B cell (primary cell): Measurements from ENCODE around the gene AOPEP. TPM values are rescaled to one million over a fixed set of nuclear protein-coding genes. Genes with fewer than 3 reads are reported as not detected.
"Not testable (repeated sequence)": the region's sequence is repeated elsewhere in the genome, so short reads cannot be mapped to it uniquely, and the experiment has no call there.

ENCODE experiments used
- ATAC-seq: fragments of 200-7000 bp; cut with Tn5 transposase; one replicate; pipeline ENCODE4 v1.10.0; 2021; ENCODE audit warnings: low read depth, mild to moderate bottlenecking, moderate number of reproducible peaks, moderate library complexity
- CTCF ChIA-PET: fragments of 350-600 bp; sonication (Branson Sonifier 250); formaldehyde crosslinking; loops from one replicate; lab custom pipeline; 2021; ENCODE audit warnings: antibody characterized with exemption, inconsistent platforms; lab: Charles Lee
- POLR2A ChIA-PET: fragments of 350-600 bp; sonication (Branson Sonifier 250); formaldehyde crosslinking; loops from one replicate; lab custom pipeline; 2021; ENCODE audit warnings: antibody characterized with exemption; lab: Charles Lee
- DNase-seq: peaks from one replicate; pipeline ENCODE4 v3.0.0; 2013
- H2AFZ ChIP-seq: 2 replicates; pipeline ENCODE4 v1.6.1; 2012; ENCODE audit warnings: mild to moderate bottlenecking, low read depth, low read length; ENCODE audit not compliant: insufficient read depth, poor library complexity, severe bottlenecking
- H3K27ac ChIP-seq, 2 donors: 1 replicate in 1 of 2; 2 replicates in 1 of 2; pipeline ENCODE4 v1.5.1; 2012 to 2013; ENCODE audit warnings: low read length in 2 of 2, mild to moderate bottlenecking in 2 of 2, moderate library complexity in 1 of 2
- H3K27me3 ChIP-seq, 4 experiments: fragments of 200-600 bp in 1 of 4; sonication (generic) in 1 of 4; replicated peaks in 1 of 4; 1 replicate in 2 of 4; 2 replicates in 2 of 4; pipeline versions ENCODE4 v1.6.1 to v1.7.0; 2013 to 2016; ENCODE audit warnings: low read length in 3 of 4, mild to moderate bottlenecking in 2 of 4, mixed read lengths in 1 of 4, moderate library complexity in 1 of 4; ENCODE audit not compliant: insufficient read depth in 4 of 4, control insufficient read depth in 3 of 4; ENCODE audit errors: control extremely low read depth in 1 of 4
- H3K36me3 ChIP-seq, 2 experiments: replicated peaks in 1 of 2; 1 replicate in 1 of 2; 2 replicates in 1 of 2; pipeline versions ENCODE4 v1.6.1 to v1.7.1; 2013; ENCODE audit warnings: low read length in 1 of 2; ENCODE audit not compliant: insufficient read depth in 2 of 2, control insufficient read depth in 1 of 2; ENCODE audit errors: control extremely low read depth in 1 of 2, extremely low read depth in 1 of 2
- H3K4me1 ChIP-seq, 2 donors: fragments of 200-600 bp in 1 of 2; sonication (generic) in 1 of 2; 1 replicate in 1 of 2; 2 replicates in 1 of 2; pipeline versions ENCODE4 v1.5.1 to v1.6.1; 2013 to 2017; ENCODE audit warnings: low read length in 2 of 2; ENCODE audit not compliant: control insufficient read depth in 2 of 2, insufficient read depth in 2 of 2
- H3K4me2 ChIP-seq: replicated peaks from 2 replicates; pipeline ENCODE3; 2012; ENCODE audit warnings: mild to moderate bottlenecking, low read depth, low read length; ENCODE audit not compliant: poor library complexity, severe bottlenecking
- H3K4me3 ChIP-seq, 5 experiments: fragments of 200-600 bp in 1 of 5; sonication (generic) in 1 of 5; 1 replicate in 3 of 5; 2 replicates in 2 of 5; pipeline versions ENCODE4 v1.5.1 to v1.7.0; 2011 to 2016; ENCODE audit warnings: low read length in 4 of 5, mild to moderate bottlenecking in 4 of 5, low read depth in 2 of 5, control low read depth in 1 of 5, moderate library complexity in 1 of 5; ENCODE audit not compliant: insufficient read depth in 1 of 5; ENCODE audit errors: control extremely low read depth in 1 of 5, extremely low read depth in 1 of 5
- H3K79me2 ChIP-seq: fragments of 200-600 bp; sonication (generic); one replicate; pipeline ENCODE4 v1.6.0; 2016; ENCODE audit warnings: low read length; ENCODE audit not compliant: control insufficient read depth, insufficient read depth
- H3K9ac ChIP-seq: fragments of 200-600 bp; sonication (generic); 2 replicates; pipeline ENCODE4 v1.6.1; 2017; ENCODE audit warnings: mild to moderate bottlenecking, low read length, moderate library complexity
- H3K9me3 ChIP-seq, 3 donors: one replicate each; pipeline versions ENCODE4 v1.6.1 to v1.7.1; 2013; ENCODE audit warnings: low read length in 2 of 3; ENCODE audit not compliant: control insufficient read depth in 2 of 3, insufficient read depth in 1 of 3; ENCODE audit errors: control extremely low read depth in 1 of 3
- H4K20me1 ChIP-seq: 2 replicates; pipeline ENCODE4 v1.6.0; 2012; ENCODE audit warnings: mild to moderate bottlenecking, low read length; ENCODE audit not compliant: insufficient read depth, control insufficient read depth, poor library complexity, severe bottlenecking
- H3K27ac Mint-ChIP-seq: one replicate; pipeline ENCODE4 v1.8.0; 2021; ENCODE audit warnings: mixed read lengths
- H3K27me3 Mint-ChIP-seq: one replicate; pipeline ENCODE4 v1.8.0; 2021; ENCODE audit warnings: mixed read lengths
- H3K4me1 Mint-ChIP-seq: one replicate; pipeline ENCODE4 v1.8.0; 2021; ENCODE audit warnings: mixed read lengths
- H3K4me3 Mint-ChIP-seq: one replicate; pipeline ENCODE4 v1.8.0; 2021; ENCODE audit warnings: mixed read lengths
- H3K9me3 Mint-ChIP-seq: one replicate; pipeline ENCODE4 v1.8.0; 2022; ENCODE audit warnings: mixed read lengths; ENCODE audit not compliant: insufficient read depth
- CTCF ChIP-seq: fragments of 200-600 bp; IDR thresholded peaks from one replicate; pipeline ENCODE4 v1.8.0; 2022; ENCODE audit warnings: antibody characterized with exemption, mild to moderate bottlenecking
- EZH2 ChIP-seq: IDR thresholded peaks from 2 replicates; pipeline ENCODE4 v1.6.1; 2012; ENCODE audit warnings: borderline replicate concordance, low read depth, mild to moderate bottlenecking, moderate library complexity, low read length; ENCODE audit not compliant: insufficient read depth, poor library complexity, severe bottlenecking
- WGBS: methylation state at CpG from one replicate; pipeline ENCODE4 v1.1.5; 2013; ENCODE audit warnings: missing lambda C conversion rate; ENCODE audit not compliant: insufficient coverage; 5-methylcytosine and 5-hydroxymethylcytosine counted together
- intact Hi-C: fragments of 100-400 bp; cut with micrococcal nuclease; formaldehyde crosslinking; loops from one replicate; pipeline ENCODE4 v1.10.0; 2022
- polyA plus RNA-seq: library from polyadenylated mRNA; depleted of rRNA; stranded (reverse); fragments of >200 nt; gene quantifications from 2 replicates; pipeline ENCODE4 v1.2.3, GENCODE V29; 2012
- total RNA-seq, 2 donors: library from RNA; stranded (reverse); fragments of 120-200 nt in 1 of 2; gene quantifications; 1 replicate in 1 of 2; 2 replicates in 1 of 2; pipeline versions ENCODE4 v1.2.3 to v1.2.4, GENCODE V29; 2013 to 2022

The AOPEP gene
- total and polyA plus RNA-seq, 2 donors (not counting 1 experiment from before 2014, with no cell fraction given), result 5.1 to 35.8 TPM

GRCh38 chr9:94874316-94874715 is 147.8 kb downstream of the AOPEP start:
- no peaks in the 10 kb centered on the region for H3K36me3 ChIP-seq
- intact Hi-C loops, result no loop called here
- no peaks in the 10 kb centered on the region for H3K27me3 ChIP-seq
- no peak overlapping the region for H3K9ac ChIP-seq
- H2AFZ ChIP-seq, result no peak overlapping the region
- Mint-ChIP-seq H3K4me3 (no peak overlapping the region), H3K27ac (no peak overlapping the region), H3K4me1 (peaks cover 20% of the 10 kb centered on the region), H3K27me3 (no peaks in the 10 kb centered on the region), H3K9me3 (no peaks in the 10 kb centered on the region)
- no peak overlapping the region for H3K27ac ChIP-seq
- ATAC-seq (no peak), DNase-seq (no peak)
- POLR2A ChIA-PET, result no interaction called here
- peaks cover 5 to 11% of the 10 kb centered on the region in 2 donors for H3K4me1 ChIP-seq
- H3K9me3 ChIP-seq, result no peaks in the 10 kb centered on the region
- no peak for TF ChIP-seq CTCF
- H3K4me2 ChIP-seq, result no peak overlapping the region
- H3K79me2 ChIP-seq, result no peaks in the 10 kb centered on the region
- no peaks in the 10 kb centered on the region for H4K20me1 ChIP-seq
- CTCF ChIA-PET, result no interaction called here
- WGBS, result no CpG with 5 or more reads among the region's 3 CpGs
- no peak overlapping the region for H3K4me3 ChIP-seq

GRCh38 chr9:94875300-94876020 is 149.0 kb downstream of the AOPEP start:
- intact Hi-C loops, result no loop called here
- WGBS, result 0% methylated on average over 1 of the region's 5 CpGs
- Histone ChIP-seq H3K4me1 (peaks cover 5 to 11% of the 10 kb centered on the region in 2 donors), H3K27ac (no peak overlapping the region), H2AFZ (no peak overlapping the region), H3K27me3 (no peaks in the 10 kb centered on the region), H3K79me2 (no peaks in the 10 kb centered on the region), H4K20me1 (no peaks in the 10 kb centered on the region), H3K4me2 (no peak overlapping the region), H3K9ac (no peak overlapping the region), H3K9me3 (no peaks in the 10 kb centered on the region), H3K4me3 (no peak overlapping the region), H3K36me3 (no peaks in the 10 kb centered on the region)
- TF ChIP-seq EZH2 (no peak), CTCF (no peak)
- POLR2A ChIA-PET, result no interaction called here
- H3K4me1 Mint-ChIP-seq, result peaks cover 20% of the 10 kb centered on the region
- ATAC-seq (peak; percentile 56), DNase-seq (peak; percentile 43)
- H3K27ac Mint-ChIP-seq, result peak overlapping the region; percentile 60
- no peaks in the 10 kb centered on the region for H3K27me3 Mint-ChIP-seq
- H3K9me3 Mint-ChIP-seq, result no peaks in the 10 kb centered on the region
- H3K4me3 Mint-ChIP-seq, result no peak overlapping the region
- CTCF ChIA-PET, result no interaction called here

DNA sequence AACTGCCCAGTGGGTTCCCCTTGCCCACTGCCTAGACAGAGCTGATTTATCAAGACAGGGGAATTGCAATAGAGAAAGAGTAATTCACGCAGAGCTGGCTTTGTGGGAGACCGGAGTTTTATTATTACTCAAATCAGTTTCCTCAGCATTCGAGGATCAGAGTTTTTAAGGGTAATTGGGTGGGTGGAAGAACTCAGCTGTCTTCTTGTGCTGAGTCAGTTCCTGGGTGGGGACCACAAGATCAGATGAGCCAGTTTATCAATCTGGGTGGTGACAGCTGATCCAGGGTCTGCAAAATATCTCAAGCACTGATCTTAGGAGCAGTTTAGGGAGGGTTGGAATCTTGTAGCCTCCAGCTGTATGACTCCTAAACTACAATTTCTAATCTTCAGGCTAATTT is 152.3 kb downstream of the AOPEP start:
- H3K27ac ChIP-seq, H3K27ac Mint-ChIP-seq, H3K4me2 ChIP-seq, ATAC-seq, CTCF ChIA-PET, H4K20me1 ChIP-seq, H3K4me3 Mint-ChIP-seq, H3K36me3 ChIP-seq, H3K79me2 ChIP-seq, H3K4me3 ChIP-seq, H3K9me3 Mint-ChIP-seq, intact Hi-C loops, H2AFZ ChIP-seq, H3K9me3 ChIP-seq, H3K9ac ChIP-seq, H3K27me3 Mint-ChIP-seq, H3K27me3 ChIP-seq, DNase-seq: not testable (repeated sequence)
- peaks cover 17 to 21% of the 10 kb centered on the region in 2 donors for H3K4me1 ChIP-seq
- POLR2A ChIA-PET, result interaction anchor here (0.6 kb wide), 1 partner anchor 128 kb away, joined by 3 read pairs; no protein-coding TSS in a partner anchor
- peaks cover 39% of the 10 kb centered on the region for H3K4me1 Mint-ChIP-seq
- no CpG with 5 or more reads among the region's 3 CpGs for WGBS
